Caki2 (cell line): ENCODE data around the gene VWA3A. TPM values are rescaled to one million over a fixed set of nuclear protein-coding genes. Genes with fewer than 3 reads are reported as not detected.
"Not testable (repeated sequence)": the region's sequence is repeated elsewhere in the genome, so short reads cannot be mapped to it uniquely, and the experiment has no call there.

ENCODE experiments used
- DNase-seq: peaks from one replicate; pipeline ENCODE4 v3.0.0-alpha.2; 2015; ENCODE audit warnings: low read depth
- in situ Hi-C: cut with HindIII; loops from 2 replicates; pipeline ENCODE4 v1.10.0; 2016; ENCODE audit warnings: low sequenced_read_pairs, low pct_unique_long_range_greater_than_20kb, mixed read lengths
- total RNA-seq: library from RNA; depleted of rRNA; stranded (reverse); fragments of >200 nt; shearing (Covaris generic); gene quantifications from 2 replicates; pipeline ENCODE4 v1.2.3, GENCODE V29; 2014; ENCODE audit warnings: low replicate concordance

Gene VWA3A
- total RNA-seq, 1 experiment from 2014 or later, result not detected

DNA sequence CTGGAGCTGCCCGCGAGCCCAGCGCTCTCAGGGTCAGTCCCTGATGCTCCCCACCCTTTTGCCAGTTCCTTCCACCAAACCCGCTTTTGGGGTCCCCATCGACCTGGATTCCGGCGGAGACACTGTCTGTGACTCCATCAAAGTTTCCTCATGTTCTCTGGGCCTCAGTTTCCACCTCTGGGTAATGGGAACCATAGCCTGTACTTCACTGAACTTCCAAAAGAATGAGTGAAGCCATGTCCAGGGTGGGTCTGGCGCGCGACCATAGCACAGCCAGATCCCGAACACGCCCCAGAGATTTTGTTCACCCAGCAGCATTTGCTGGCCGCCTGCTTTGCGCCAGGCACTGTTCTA is 70.3 kb downstream of the VWA3A start:
- no peak for DNase-seq
- in situ Hi-C loops, result no loop called here

DNA sequence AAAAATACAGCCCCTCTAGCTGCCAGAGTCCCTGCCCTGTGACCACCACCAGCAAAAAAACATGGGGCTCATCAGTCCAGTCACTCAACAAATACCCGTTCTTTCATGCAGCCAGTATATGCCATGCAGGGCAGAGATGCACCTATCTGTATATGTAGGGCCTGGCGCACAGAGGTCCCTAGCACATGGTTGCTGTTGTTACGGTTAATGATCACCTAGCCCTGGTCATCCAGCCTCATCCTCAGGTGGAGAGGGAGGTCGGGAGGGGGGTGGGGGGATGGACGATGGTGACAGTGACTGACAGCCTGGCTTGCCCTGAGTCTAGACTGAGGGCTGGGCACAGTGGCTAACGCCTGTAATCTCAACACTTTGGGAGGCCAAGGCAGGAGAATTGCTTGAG is 71.5 kb downstream of the VWA3A start:
- in situ Hi-C loops, result no loop called here
- no peak for DNase-seq

DNA sequence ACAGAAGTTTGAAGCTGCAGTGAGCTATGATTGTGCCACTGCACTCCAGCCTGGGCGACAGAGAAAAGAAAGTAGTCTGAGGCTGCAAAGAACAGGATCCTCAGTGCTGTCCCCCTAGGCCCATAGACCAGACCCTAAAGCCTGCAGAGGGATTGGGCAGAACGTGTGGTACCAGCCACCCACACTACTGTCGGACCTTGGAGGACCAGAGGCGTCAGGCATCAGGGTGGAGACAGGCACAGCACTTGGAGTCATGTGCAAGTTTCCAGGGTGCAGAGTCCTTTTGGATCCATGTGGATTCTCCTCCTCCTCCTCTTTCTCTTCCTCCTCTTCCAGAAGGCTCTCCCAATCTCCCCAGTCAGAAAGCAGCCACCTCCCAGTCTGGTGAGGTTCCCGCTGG is 72.1 kb downstream of the VWA3A start:
- in situ Hi-C loops, result no loop called here
- DNase-seq, result no peak

- DNase-seq, result no peak
- in situ Hi-C loops, result no loop called here
These were observed 73.4 kb downstream of the VWA3A start for GRCh38 chr16:22165508-22166285.

- DNase-seq, result no peak
- in situ Hi-C loops, result no loop called here
These were observed 79.6 kb downstream of the VWA3A start for GRCh38 chr16:22171953-22172352.

DNA sequence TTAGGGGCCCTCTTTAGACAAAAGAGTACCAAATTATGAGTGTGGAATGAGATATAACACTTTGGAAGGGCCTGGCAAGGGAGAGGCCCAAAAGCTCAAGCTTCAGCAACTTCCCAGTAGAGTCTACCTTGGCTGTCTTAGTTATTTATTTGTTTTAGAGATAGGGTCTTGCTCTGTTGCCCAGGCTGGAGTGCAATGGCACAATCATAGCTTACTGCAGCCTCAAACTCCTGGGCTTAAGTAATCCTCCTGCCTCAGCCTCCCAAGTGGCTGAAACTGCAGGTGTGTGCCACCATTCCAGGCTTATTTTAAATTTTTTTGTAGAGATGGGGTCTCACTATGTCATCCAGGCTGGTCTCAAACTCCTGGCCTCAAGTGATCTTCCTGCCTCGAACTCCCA is 80.3 kb downstream of the VWA3A start:
- in situ Hi-C loops, DNase-seq: not testable (repeated sequence)

- in situ Hi-C loops, result no loop called here
- DNase-seq, result no peak
These were observed 82.3 kb downstream of the VWA3A start for GRCh38 chr16:22174642-22175041.

- in situ Hi-C loops, result no loop called here
- no peak for DNase-seq
These were observed 85.9 kb downstream of the VWA3A start for GRCh38 chr16:22177968-22178930.

GRCh38 chr16:22181426-22181825 is 89.1 kb downstream of the VWA3A start:
- in situ Hi-C loops, result no loop called here

DNA sequence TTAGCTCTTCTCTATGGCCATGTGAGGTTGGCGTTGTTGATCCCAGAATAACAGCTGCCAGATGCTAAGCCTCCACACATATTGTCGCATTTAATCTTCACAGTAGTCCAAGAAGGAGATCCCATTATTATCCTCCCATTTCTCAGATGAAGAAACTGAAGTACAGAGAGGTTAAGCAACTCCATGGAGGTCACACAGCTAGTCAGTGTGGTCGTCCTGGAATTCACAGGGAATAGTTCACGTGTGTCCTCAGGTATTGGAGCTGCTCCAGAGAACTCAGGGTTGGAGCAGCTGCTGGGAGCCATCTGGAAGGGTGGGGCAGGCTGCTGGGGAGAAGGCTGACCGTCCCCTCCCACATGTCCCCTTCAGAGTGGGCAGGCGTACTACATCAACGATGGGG is 89.5 kb downstream of the VWA3A start:
- in situ Hi-C loops, result no loop called here
- no peak for DNase-seq

More at GRCh38 chr16:22181426-22181825, 89.1 kb downstream of the VWA3A start:
- no peak for DNase-seq

- DNase-seq, result no peak
- in situ Hi-C loops, result no loop called here
These were observed 91.0 kb downstream of the VWA3A start for GRCh38 chr16:22183335-22183734.

DNA sequence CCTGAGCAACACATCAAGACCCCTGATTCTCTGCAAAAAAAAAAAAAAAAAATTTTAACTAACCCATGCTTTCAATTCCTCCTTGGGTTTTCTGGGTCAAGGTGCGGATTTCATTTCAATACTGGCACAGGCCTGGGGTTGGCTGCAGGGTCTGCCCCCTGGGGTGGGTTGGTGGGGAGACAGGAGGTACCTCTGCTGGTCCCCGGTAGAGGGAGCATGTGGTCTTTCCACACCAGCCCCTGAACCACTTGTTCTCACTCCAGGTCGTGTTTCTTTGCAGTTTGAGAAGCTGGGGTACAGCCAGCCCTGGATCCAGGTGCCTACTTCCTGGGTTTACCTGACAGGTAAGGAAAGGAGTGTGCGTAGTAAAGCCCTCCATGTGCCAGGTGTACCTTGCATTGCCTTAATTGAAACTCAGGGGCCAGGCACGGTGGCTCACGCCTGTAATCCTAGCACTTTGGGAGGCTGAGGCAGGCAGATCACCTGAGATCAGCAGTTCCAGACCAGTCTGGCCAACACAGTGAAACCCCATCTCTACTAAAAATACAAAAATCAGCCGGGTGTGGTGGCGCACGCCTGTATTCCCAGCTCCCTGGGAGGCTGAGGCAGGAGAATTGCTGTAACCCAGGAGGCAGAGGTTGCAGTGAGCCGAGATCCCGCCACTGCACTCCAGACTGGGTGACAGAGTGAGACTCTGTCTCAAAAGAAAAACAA is 91.7 kb downstream of the VWA3A start:
- in situ Hi-C loops, result no loop called here
- DNase-seq, result no peak

GRCh38 chr16:22184615-22184968 is 92.3 kb downstream of the VWA3A start:
- in situ Hi-C loops, result no loop called here
- no peak for DNase-seq

DNA sequence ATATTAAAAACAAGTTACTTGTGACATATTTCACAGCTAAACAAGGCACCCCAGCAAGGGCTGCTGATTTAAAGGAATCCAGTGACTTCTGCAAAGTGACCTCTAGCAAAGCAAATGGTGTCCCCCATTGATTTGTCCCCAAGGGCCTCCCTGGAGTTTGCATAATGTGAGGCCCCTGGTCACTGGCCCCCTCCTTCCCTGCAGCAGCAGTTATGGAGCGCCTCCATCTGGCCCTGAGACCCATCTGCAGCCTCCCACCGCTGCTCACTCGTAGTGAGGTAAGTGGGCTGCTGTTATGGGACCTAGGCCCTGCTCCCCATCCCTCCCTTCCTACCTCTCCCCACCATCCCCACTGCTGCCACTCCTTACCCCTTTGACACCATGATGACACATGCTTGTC is 94.2 kb downstream of the VWA3A start:
- DNase-seq, result no peak
- in situ Hi-C loops, result loop anchor here (5.0 kb wide), 1 partner anchor 104 kb away; no protein-coding TSS in a partner anchor

GRCh38 chr16:22188267-22188594 is 95.9 kb downstream of the VWA3A start:
- no peak for DNase-seq
- in situ Hi-C loops, result loop anchor here (5.0 kb wide), 1 partner anchor 106 kb away; no protein-coding TSS in a partner anchor

DNA sequence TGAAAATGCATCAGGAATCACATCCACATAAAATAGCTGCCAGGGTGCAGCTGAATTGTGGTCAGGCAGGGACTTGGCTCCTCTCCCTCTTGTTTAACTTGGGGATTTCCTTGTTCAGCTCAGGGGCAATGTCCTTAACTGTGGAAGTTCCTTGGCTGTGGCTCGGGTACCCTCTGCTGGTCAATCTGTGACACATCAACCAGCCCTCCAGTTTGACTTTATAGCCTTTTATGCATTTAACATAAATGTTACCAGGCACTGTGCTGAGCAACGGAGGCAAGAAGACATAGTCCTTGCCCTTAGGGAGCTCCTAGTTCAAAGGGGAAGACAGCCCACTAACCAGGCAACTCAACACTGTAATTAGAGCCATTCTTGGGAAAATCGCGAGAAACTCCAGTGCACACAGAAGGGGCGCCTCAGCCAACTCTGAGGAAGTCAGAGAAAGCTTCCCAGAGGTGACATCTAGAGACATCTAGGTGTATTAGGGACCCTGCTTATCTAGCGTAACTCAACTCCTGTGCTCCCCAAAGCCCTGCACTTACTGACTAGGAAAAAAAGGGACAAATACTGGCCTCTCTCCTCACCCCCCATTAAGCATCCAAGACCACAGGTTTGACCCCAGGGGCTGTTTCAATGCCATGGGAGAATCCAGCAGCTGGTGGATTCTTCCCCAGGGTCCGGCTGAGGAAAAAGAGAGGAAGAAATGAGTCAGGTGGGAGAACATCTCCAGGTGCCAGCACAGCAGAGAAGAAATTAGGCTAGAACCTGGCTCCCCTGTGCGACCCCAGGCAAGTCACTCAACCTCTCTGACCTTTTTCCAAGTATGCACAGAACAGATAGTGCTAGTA is 96.5 kb downstream of the VWA3A start:
- in situ Hi-C loops, result loop anchor here (5.0 kb wide), 1 partner anchor 107 kb away; no protein-coding TSS in a partner anchor
- peak; percentile 92 for DNase-seq

GRCh38 chr16:22189473-22190080 is 97.2 kb downstream of the VWA3A start:
- no peak for DNase-seq
- in situ Hi-C loops, result loop anchor here (5.0 kb wide), 1 partner anchor 107 kb away; no protein-coding TSS in a partner anchor
